ENCODE results near the gene DMD.

DNA sequence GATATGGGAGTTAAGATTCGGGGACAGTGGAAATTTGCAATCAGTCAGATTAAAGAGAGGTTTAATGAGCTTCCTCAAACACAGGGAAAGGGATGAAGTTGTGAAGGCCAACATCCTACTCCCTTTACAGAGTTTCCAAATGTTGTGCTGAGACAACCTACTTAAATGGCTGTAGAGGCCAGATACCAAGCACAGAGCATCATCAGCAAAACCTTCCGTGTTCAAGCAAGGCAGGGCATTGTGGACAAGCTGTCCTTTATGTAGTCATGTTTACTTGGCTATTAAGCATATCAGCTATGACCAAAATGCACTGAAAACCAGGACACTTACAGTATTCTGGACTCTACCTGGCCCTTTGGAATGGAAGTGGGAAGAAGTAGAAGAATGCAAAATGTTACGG, 197.3 kb downstream of the DMD start:
- TF ChIP-seq POLR2AphosphoS5 (IDR thresholded peaks at IDR 0.05; ENCODE audit: low read depth, low read length), result no peak
- TF ChIP-seq, protein P1, sequence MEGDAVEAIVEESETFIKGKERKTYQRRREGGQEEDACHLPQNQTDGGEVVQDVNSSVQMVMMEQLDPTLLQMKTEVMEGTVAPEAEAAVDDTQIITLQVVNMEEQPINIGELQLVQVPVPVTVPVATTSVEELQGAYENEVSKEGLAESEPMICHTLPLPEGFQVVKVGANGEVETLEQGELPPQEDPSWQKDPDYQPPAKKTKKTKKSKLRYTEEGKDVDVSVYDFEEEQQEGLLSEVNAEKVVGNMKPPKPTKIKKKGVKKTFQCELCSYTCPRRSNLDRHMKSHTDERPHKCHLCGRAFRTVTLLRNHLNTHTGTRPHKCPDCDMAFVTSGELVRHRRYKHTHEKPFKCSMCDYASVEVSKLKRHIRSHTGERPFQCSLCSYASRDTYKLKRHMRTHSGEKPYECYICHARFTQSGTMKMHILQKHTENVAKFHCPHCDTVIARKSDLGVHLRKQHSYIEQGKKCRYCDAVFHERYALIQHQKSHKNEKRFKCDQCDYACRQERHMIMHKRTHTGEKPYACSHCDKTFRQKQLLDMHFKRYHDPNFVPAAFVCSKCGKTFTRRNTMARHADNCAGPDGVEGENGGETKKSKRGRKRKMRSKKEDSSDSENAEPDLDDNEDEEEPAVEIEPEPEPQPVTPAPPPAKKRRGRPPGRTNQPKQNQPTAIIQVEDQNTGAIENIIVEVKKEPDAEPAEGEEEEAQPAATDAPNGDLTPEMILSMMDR (IDR thresholded peaks at IDR 0.05), result no peak

Data from Panc1 (cell line).